Gastroesophageal sphincter (tissue), 4 donors: ENCODE data around the gene PCED1B. TPM values are rescaled to one million over a fixed set of nuclear protein-coding genes. Genes with fewer than 3 reads are reported as not detected.

ENCODE experiments used
- ATAC-seq: fragments of 150-250 bp; one replicate; pipeline ENCODE4 v1.9.1; 2016; ENCODE audit warnings: mild to moderate bottlenecking, moderate library complexity
- H3K27ac ChIP-seq, 4 donors: fragments of 200-600 bp; sonication (generic) in 3 of 4; 1 replicate in 3 of 4; 2 replicates in 1 of 4; pipeline ENCODE4 v1.5.1; 2016 to 2019
- H3K27me3 ChIP-seq: fragments of 200-600 bp; sonication (generic); one replicate; pipeline ENCODE4 v1.5.1; 2019
- H3K36me3 ChIP-seq, 2 donors: fragments of 200-600 bp; sonication (generic); one replicate each; pipeline ENCODE4 v1.5.1; 2019; ENCODE audit warnings: control low read depth in 1 of 2
- H3K4me1 ChIP-seq, 3 donors: fragments of 200-600 bp; sonication (generic); 1 replicate in 2 of 3; 2 replicates in 1 of 3; pipeline ENCODE4 v1.5.1; 2016 to 2019; ENCODE audit warnings: control low read depth in 2 of 3
- H3K4me3 ChIP-seq, 2 donors: fragments of 200-600 bp; sonication (generic); one replicate each; pipeline ENCODE4 v1.5.1; 2019; ENCODE audit warnings: mild to moderate bottlenecking in 1 of 2, moderate library complexity in 1 of 2
- H3K9me3 ChIP-seq, 3 donors: fragments of 200-600 bp; sonication (generic); one replicate each; pipeline ENCODE4 v1.5.1; 2017 to 2019; ENCODE audit warnings: control low read depth in 2 of 3
- EP300 ChIP-seq: sonication (generic); formaldehyde crosslinking; IDR thresholded peaks from one replicate; pipeline ENCODE4 v1.6.1; 2017; ENCODE audit warnings: antibody characterized with exemption, mild to moderate bottlenecking
- POLR2A ChIP-seq, 2 donors: fragments of 450-650 bp; IDR thresholded peaks; one replicate each; pipeline ENCODE4 v1.6.1; 2017; ENCODE audit warnings: antibody characterized with exemption in 2 of 2, mild to moderate bottlenecking in 2 of 2, moderate library complexity in 1 of 2
- POLR2AphosphoS5 ChIP-seq: sonication (generic); formaldehyde crosslinking; IDR thresholded peaks from one replicate; pipeline ENCODE4 v1.6.1; 2017; ENCODE audit warnings: antibody characterized with exemption
- WGBS, 2 donors: methylation state at CpG; one replicate each; pipeline ENCODE4 v1.1.5; 2018; ENCODE audit warnings: low coverage in 1 of 2; 5-methylcytosine and 5-hydroxymethylcytosine counted together
- total RNA-seq, 4 donors: library from RNA; depleted of rRNA; stranded (reverse); fragments of >200 nt; gene quantifications; one replicate each; pipeline ENCODE4 v1.1.0, GENCODE V29; 2016
- TF ChIP-seq, protein P1 (sequence below), 4 experiments: fragments of 200-600 bp in 2 of 4; fragments of 450-650 bp in 2 of 4; sonication (generic) in 1 of 4; IDR thresholded peaks; one replicate each; pipeline ENCODE4 v1.5.1; 2017 to 2019; ENCODE audit warnings: antibody characterized with exemption in 4 of 4, mild to moderate bottlenecking in 2 of 4, moderate library complexity in 2 of 4

The PCED1B gene
- total RNA-seq, 4 donors from 2014 or later = 0.22 to 2.7 (median 1.7) TPM; not detected in 1

- TF ChIP-seq POLR2A (IDR thresholded peaks at IDR 0.05) = no peak
- TF ChIP-seq, protein P1, sequence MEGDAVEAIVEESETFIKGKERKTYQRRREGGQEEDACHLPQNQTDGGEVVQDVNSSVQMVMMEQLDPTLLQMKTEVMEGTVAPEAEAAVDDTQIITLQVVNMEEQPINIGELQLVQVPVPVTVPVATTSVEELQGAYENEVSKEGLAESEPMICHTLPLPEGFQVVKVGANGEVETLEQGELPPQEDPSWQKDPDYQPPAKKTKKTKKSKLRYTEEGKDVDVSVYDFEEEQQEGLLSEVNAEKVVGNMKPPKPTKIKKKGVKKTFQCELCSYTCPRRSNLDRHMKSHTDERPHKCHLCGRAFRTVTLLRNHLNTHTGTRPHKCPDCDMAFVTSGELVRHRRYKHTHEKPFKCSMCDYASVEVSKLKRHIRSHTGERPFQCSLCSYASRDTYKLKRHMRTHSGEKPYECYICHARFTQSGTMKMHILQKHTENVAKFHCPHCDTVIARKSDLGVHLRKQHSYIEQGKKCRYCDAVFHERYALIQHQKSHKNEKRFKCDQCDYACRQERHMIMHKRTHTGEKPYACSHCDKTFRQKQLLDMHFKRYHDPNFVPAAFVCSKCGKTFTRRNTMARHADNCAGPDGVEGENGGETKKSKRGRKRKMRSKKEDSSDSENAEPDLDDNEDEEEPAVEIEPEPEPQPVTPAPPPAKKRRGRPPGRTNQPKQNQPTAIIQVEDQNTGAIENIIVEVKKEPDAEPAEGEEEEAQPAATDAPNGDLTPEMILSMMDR (IDR thresholded peaks at IDR 0.05) = no peak
- no peak for TF ChIP-seq POLR2AphosphoS5
- no peak for TF ChIP-seq EP300
- H3K4me1 ChIP-seq = no peaks in the 10 kb centered on the region
- no peaks in the 10 kb centered on the region for H3K36me3 ChIP-seq
- no peak overlapping the region for H3K4me3 ChIP-seq
- ATAC-seq = no peak
- 94 to 98% methylated on average over 4 to 5 of the region's 5 CpGs for WGBS, 2 donors
- H3K27ac ChIP-seq = no peak overlapping the region
- no peaks in the 10 kb centered on the region for H3K9me3 ChIP-seq
- no peaks in the 10 kb centered on the region for H3K27me3 ChIP-seq
These were observed 127.3 kb downstream of the PCED1B start for GRCh38 chr12:47206450-47207339.

DNA sequence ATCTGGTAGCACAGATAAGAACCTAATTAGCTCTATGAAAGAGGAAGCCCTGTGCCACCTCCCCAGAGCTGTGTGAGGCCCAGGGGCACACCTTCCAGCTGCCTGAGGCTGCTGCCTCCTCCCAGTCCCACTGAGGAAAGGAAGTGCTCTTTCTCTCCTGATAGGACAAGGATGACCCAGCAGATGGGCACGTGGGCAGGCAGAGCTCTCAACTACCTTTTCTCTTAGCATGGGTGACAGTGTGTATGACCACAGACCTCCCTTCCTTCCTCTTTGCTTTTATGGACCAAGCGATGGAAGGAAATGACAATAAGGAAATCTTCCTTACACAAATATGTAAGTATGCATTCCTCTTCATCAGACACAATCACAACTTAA is 127.9 kb downstream of the PCED1B start:
- H3K4me1 ChIP-seq = no peaks in the 10 kb centered on the region
- H3K27me3 ChIP-seq = no peaks in the 10 kb centered on the region
- TF ChIP-seq POLR2A (IDR thresholded peaks at IDR 0.05) (no peak), POLR2AphosphoS5 (no peak), EP300 (no peak)
- TF ChIP-seq, protein P1 (IDR thresholded peaks at IDR 0.05) = no peak
- H3K36me3 ChIP-seq = no peaks in the 10 kb centered on the region
- no peak overlapping the region for H3K27ac ChIP-seq
- 81 to 86% methylated on average over 1 to 2 of the region's 2 CpGs for WGBS, 2 donors
- ATAC-seq = peak; percentile 19
- no peaks in the 10 kb centered on the region for H3K9me3 ChIP-seq
- no peak overlapping the region for H3K4me3 ChIP-seq

DNA sequence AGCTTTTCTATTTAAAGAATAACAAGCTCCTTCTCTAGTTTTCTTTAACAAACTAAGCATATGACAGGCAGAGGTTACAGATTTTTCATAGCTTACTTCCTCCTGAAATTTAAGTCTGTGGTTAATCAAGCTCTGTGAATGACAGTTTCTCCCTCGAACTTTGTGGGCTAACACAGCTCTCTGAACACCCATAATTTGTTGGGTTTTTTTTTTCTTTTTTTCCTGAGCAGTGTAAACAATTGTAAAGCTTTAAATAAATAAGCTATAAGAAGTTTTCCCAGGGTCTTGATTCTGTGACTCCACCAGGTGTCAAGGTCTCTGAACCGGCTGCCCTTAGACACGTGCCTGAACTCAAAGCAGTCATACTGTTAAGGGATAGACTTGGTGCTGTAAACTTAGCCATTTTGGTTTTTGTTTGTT is 128.4 kb downstream of the PCED1B start:
- ATAC-seq = no peak
- Histone ChIP-seq H3K4me1 (no peaks in the 10 kb centered on the region), H3K36me3 (no peaks in the 10 kb centered on the region), H3K27ac (no peak overlapping the region), H3K27me3 (no peaks in the 10 kb centered on the region), H3K9me3 (no peaks in the 10 kb centered on the region), H3K4me3 (no peak overlapping the region)
- no peak for TF ChIP-seq POLR2A (IDR thresholded peaks at IDR 0.05)
- no peak for TF ChIP-seq EP300
- no peak for TF ChIP-seq POLR2AphosphoS5
- TF ChIP-seq, protein P1 (IDR thresholded peaks at IDR 0.05) = no peak
- WGBS, 2 donors = 48 to 52% methylated on average over 3 of the region's 3 CpGs

DNA sequence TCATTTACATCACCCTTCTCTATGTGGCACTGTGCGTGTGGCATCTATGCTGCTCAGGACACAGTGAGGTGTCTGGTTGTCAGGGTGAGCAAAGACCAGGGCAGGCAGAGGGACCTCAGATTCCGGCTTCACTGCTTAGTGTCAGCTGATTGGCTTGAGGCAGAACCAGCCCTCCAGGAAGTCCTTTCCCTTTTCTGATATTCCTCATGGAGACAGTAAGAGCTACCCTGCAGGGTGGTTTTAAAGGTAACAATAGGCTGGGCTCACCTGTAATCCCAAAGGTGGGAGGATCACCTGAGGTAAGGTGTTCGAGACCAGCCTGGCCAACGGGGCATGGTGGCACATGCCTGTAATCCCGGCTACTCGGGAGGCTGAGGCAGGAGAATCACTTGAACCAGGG is 129.6 kb downstream of the PCED1B start:
- TF ChIP-seq EP300 (no peak), POLR2AphosphoS5 (no peak), POLR2A (IDR thresholded peaks at IDR 0.05) (no peak)
- TF ChIP-seq, protein P1 (IDR thresholded peaks at IDR 0.05) = no peak

GRCh38 chr12:47210776-47211175 is 131.4 kb downstream of the PCED1B start:
- ATAC-seq = no peak

More for the DNA sequence above, 129.6 kb downstream of the PCED1B start:
- 100% methylated on average over 1 to 3 of the region's 6 CpGs for WGBS, 2 donors
- H3K4me3 ChIP-seq = no peak overlapping the region
- no peaks in the 10 kb centered on the region for H3K36me3 ChIP-seq
- no peak overlapping the region for H3K27ac ChIP-seq
- no peak for ATAC-seq
- no peaks in the 10 kb centered on the region for H3K4me1 ChIP-seq
- H3K27me3 ChIP-seq = no peaks in the 10 kb centered on the region
- H3K9me3 ChIP-seq = no peaks in the 10 kb centered on the region

More at GRCh38 chr12:47210776-47211175, 131.4 kb downstream of the PCED1B start:
- Histone ChIP-seq H3K36me3 (no peaks in the 10 kb centered on the region), H3K9me3 (no peaks in the 10 kb centered on the region), H3K27me3 (no peaks in the 10 kb centered on the region), H3K4me1 (no peaks in the 10 kb centered on the region), H3K27ac (no peak overlapping the region), H3K4me3 (no peak overlapping the region)
- 89 to 94% methylated on average over 3 to 4 of the region's 4 CpGs for WGBS, 2 donors
- TF ChIP-seq EP300 (no peak), POLR2A (IDR thresholded peaks at IDR 0.05) (no peak), POLR2AphosphoS5 (no peak)
- TF ChIP-seq, protein P1 (IDR thresholded peaks at IDR 0.05) = no peak
